Measurements from ENCODE around the gene PLOD2.

The PLOD2 gene

GRCh38 chr3:146092230-146092629 is 68.8 kb downstream of the PLOD2 start:
- DNase-seq: no peak

GRCh38 chr3:146091397-146091796 is 69.6 kb downstream of the PLOD2 start:
- DNase-seq: no peak

GRCh38 chr3:146090521-146090920 is 70.5 kb downstream of the PLOD2 start:
- no peak for DNase-seq

GRCh38 chr3:146088840-146089239 is 72.1 kb downstream of the PLOD2 start:
- DNase-seq: no peak

GRCh38 chr3:146087116-146087515 is 73.9 kb downstream of the PLOD2 start:
- no peak for DNase-seq

- no peak for DNase-seq
Measured at GRCh38 chr3:146086211-146086610, 74.8 kb downstream of the PLOD2 start.

- DNase-seq: no peak
Measured at GRCh38 chr3:146085678-146086077, 75.3 kb downstream of the PLOD2 start.

GRCh38 chr3:146080578-146080977 is 80.4 kb downstream of the PLOD2 start:
- no peak for DNase-seq

- no peak for DNase-seq
Measured at GRCh38 chr3:146078031-146078430, 83.0 kb downstream of the PLOD2 start.

- no peak for DNase-seq
Measured at GRCh38 chr3:146077181-146077580, 83.8 kb downstream of the PLOD2 start.

GRCh38 chr3:146072824-146073223 is 88.2 kb downstream of the PLOD2 start:
- no peak for DNase-seq

- no peak for DNase-seq
Measured at GRCh38 chr3:146072061-146072460, 88.9 kb downstream of the PLOD2 start.

GRCh38 chr3:146071632-146072031 is 89.4 kb downstream of the PLOD2 start:
- no peak for DNase-seq

- no peak for DNase-seq
Measured at GRCh38 chr3:146067048-146067447, 93.9 kb downstream of the PLOD2 start.

GRCh38 chr3:146065573-146066006 is 95.4 kb downstream of the PLOD2 start:
- no peak for DNase-seq

- no peak for DNase-seq
Measured at GRCh38 chr3:146058241-146058640, 102.7 kb downstream of the PLOD2 start.

- no peak for DNase-seq
Measured at GRCh38 chr3:146052791-146053310, 108.1 kb downstream of the PLOD2 start.

- DNase-seq: no peak
Measured at GRCh38 chr3:146052056-146052790, 108.8 kb downstream of the PLOD2 start.

GRCh38 chr3:146050691-146051090 is 110.3 kb downstream of the PLOD2 start:
- no peak for DNase-seq

GRCh38 chr3:146047485-146047884 is 113.5 kb downstream of the PLOD2 start:
- DNase-seq: no peak

- no peak for DNase-seq
Measured at GRCh38 chr3:146044046-146044445, 116.9 kb downstream of the PLOD2 start.

- DNase-seq: no peak
Measured at GRCh38 chr3:146040630-146041029, 120.4 kb downstream of the PLOD2 start.

GRCh38 chr3:146037697-146038096 is 123.3 kb downstream of the PLOD2 start:
- DNase-seq: no peak

GRCh38 chr3:146036281-146036680 is 124.7 kb downstream of the PLOD2 start:
- DNase-seq: no peak

- DNase-seq: no peak
Measured at GRCh38 chr3:146035366-146035765, 125.6 kb downstream of the PLOD2 start.

Measured in bone marrow (tissue), 2 donors.